GM18951 (cell line): ENCODE data around the gene KLHL29.

Source experiments
- POLR2A ChIP-seq: IDR thresholded peaks from 4 replicates; pipeline ENCODE4 v1.6.1; 2011; ENCODE audit warnings: mild to moderate bottlenecking; ENCODE audit not compliant: insufficient read length, insufficient read depth; ENCODE audit errors: extremely low read depth
- in situ Hi-C: fragments of 300-500 bp; cut with MboI; formaldehyde crosslinking; loops from one replicate; pipeline ENCODE4 v1.12.0; 2022; ENCODE audit warnings: low sequenced_read_pairs, mixed read lengths, inconsistent platforms; ENCODE audit not compliant: unreplicated experiment

Gene KLHL29

DNA sequence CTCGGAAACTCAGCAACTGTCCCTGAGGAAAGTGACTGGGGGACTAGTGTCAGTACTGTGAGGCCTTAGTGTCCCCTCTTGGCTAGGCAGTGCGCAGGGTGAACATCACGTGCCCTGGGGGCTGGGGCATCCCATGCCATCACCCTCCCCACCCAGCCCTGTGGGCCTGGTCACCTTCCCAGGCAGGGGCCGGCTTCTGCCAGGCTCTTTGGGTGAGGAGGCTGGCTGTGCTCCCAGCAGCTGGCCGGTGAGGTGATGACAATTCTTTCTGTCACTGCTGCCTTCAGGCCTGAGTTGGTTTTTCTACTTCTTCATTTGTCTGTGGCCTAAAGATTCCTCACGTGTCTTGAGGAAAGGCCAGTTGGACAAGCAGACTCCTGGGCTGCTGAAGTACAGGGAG is 180.8 kb downstream of the KLHL29 start:
- in situ Hi-C loops = no loop called here
- TF ChIP-seq POLR2A = no peak

DNA sequence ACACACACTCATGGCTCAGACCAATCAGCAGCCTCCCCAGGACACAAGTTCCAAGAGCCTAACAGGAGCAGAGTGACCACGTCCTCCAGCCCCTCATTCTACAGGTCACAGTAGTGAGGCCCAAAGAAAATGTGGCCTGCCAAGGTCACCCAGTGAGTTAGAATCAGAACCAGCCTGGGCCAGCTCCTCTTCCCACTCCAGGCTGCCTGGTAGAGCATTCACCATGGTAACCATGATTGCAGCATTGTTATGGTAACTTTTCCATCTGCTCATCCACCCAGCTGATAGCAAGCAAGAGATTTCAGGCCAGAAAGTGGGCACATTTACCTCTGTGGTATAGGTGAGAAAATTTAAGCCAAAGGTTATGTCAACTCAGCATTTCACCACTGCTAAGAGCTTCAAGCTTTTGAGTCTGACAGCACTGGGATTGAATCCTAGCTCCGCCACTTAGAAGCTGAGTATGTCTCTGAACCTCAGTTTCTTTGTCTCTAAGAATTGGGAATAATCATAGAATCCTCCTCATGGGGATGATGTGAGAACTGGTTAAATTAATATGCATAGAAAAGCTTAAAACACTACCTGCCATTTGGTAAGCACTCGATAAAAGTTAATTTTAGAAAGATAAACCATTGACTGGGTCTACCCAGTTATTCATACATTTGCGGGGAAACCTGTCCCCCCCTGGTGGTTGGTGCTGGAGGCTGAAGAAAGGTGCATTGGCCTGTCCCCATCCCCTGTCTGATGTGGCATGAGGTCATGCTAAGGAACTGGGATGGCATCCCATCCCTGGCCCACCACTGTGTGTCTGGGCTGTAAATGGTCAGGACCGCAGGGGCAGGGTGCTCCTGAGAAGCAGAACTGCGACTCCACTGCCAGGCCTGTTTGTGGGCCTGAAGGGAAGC is 181.5 kb downstream of the KLHL29 start:
- in situ Hi-C loops = no loop called here
- TF ChIP-seq POLR2A = no peak

DNA sequence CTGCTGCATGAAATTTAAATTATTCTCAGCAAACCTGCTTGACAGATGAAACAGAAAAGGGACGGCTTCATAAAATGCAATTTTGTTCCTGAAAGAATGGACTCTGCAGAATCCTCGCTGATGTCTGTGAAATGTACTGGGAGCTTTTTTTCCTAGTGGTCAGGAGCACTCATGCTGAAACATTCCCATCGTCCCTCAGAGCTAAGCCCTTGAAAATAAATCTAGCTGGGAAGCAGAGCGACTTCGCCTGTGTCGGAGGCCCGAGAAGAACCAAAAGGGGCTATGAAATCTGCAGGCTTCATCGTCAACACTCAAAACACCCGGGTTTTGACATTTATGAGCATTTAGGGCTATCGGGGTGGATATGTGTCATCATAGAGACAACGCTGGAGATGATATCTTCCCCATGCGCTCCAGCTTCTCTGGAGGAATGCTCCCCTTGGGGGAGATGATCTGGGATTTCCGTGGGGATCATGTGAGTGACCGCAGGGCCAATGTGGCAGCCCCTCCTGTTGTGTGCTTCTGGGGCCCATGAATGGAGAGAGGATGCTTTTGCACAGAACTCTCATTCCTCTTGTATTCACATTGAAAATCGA is 182.3 kb downstream of the KLHL29 start:
- in situ Hi-C loops = no loop called here
- TF ChIP-seq POLR2A = no peak

DNA sequence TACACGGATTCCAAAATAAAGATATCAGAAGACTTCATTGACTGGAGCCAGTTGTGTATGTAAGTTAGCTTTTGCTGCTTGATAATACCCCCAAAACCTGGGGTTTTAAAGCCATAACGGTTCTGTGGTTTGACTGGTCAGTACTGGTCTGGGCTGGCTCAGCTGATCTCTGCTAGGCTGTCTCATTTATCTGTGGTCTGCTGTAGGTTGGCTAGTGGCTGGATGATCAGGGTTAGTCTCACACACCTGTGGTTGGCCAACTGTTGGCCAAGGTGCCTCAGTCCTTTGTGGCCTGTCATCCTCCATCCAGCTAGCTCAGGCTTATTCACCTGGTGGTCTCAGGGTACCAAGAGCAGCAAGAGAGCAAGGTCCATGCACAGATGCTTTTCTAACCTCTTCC is 183.2 kb downstream of the KLHL29 start:
- in situ Hi-C loops = no loop called here
- no peak for TF ChIP-seq POLR2A

DNA sequence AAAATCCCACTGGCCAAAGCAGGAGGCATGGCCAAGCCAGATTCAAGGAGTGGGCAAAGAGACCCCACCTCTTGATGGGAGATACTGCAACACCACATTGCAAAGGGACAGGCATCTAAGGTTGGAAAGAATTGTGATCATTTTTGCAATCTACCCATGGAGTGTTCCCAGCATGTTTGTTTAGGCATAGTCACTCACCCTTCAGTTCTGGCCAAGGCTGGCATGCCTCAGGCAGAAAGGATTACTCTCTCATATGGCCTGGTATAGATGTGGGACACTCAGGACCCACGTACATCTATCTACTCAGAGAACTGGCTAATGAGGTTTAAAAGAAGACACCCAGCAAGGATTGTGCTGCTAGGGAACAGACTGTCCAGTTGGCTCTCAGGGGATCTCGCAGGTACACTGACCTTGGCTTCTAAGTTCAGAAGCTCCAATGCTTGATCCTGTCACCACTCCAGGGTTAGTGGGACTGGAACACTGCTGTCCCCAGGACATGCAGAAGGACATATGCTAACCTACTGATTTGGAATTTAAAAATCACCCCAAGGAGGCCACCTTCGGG is 183.7 kb downstream of the KLHL29 start:
- in situ Hi-C loops = no loop called here
- no peak for TF ChIP-seq POLR2A

DNA sequence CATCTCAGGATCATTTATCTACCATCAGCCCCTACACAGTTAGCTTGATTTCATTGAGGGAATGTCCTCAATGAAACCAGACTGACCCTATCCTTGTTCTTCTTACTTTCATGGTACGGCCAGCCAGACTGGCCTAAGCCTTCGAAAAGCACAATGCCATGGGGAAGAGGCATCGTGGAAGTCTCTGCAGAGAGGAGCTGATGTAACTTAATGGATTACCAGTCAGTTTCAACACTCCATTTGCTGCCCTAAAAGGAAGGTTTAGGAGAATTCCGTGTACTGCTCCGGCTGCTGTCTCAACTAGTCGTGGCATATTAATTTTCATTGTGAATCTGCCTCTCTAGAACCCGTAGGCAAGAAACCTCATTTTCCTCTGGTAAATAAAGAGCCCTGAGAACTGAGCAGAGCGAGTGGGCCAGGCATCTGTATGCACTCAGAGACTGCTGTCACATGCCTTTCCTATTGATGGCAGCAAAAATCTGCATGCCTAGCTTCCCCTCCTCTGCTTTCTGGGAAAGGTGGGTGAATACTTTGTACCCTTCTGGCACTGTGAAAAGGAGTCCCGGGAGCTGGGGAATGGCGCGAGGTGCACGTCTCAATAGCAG is 184.9 kb downstream of the KLHL29 start:
- in situ Hi-C loops = no loop called here
- TF ChIP-seq POLR2A = no peak

DNA sequence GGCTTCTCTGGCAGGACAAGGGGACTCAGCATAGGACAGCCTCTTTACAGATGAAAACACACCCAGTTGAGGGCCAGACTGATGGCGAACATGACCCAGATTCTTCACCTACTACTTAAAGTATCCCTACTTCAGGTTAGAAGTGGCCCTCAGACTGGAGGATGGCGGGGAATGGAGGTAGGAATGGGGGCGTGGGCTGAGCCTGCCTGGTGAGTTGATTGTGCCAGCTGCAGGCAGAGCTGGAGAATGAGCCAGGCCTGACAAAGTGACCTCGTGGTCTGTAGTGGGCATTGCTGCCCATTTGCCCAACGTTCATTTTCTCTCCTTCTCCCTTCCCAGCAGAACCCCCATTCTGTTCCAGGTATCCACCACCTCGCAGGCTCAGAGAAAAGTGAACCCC is 186.1 kb downstream of the KLHL29 start:
- TF ChIP-seq POLR2A = no peak
- in situ Hi-C loops = no loop called here

DNA sequence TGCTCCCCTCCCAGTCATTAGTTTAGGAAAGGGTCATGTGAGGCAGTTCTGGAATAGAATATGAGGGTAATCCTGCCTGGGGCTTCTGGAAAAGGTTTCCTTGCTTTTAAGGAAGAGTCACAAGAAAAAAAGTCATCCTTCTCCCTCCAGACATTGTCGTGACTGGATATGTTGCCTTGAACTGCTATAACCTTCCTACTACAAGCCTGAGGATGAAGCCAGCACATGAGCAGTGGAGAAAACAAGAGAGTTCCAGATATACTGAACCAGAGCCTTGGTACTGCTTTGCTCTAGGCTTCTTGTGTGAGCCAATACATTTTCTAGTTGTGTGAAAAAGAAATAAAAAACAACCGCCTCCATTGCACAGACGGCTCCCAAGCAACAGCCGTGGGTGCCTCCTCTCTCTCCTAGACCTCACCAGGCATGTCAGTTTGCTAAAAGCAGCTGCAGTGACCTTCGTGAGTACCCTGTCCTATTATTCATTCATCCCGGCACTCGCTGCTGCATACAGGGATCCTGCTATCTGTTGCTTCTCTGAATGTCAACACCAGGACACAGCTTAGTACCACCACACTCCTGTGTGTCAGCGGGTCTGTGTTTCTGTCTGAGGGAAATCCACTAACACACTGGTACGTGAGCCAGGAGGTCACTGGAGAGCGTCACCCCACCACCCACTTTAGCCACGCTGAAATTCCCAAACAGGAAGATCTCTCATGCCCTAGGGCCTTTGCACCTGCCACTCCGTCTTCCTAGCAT is 186.7 kb downstream of the KLHL29 start:
- in situ Hi-C loops = no loop called here
- no peak for TF ChIP-seq POLR2A

DNA sequence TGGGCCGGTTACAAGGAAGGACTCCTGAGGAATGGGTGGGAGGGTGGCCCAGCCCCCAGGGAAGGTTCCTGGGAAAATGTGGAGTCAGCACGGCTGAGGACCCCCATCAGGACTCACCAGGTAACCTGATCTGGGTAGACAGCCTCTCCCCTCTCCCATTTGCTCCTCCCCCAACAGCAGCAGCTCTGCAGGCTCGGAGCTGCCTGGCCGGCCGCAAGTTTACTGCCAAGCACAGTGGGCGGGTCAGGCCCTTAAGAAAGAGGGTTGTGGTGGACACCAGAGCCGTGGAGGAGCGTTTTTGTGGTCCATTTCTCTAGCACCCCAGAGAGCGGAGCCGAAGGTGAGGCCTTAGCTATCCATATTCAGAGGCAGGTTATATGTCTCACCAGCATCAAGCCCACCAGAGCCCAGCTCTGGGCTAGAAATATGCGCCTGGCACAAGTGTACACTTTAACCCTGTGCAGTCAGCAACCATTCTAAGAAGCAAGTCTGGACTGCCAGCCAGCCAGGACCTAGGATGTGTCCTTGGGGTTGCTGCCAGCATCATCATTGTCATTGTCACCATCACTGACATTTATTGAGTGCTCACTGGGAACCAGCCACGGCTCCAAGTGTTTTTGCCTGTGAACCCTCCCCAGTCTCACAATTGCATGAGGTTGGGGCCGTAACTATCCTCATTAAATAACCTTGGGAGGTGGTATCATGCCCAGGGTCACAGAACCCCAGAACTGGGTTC is 190.1 kb downstream of the KLHL29 start:
- in situ Hi-C loops = no loop called here
- TF ChIP-seq POLR2A = no peak

DNA sequence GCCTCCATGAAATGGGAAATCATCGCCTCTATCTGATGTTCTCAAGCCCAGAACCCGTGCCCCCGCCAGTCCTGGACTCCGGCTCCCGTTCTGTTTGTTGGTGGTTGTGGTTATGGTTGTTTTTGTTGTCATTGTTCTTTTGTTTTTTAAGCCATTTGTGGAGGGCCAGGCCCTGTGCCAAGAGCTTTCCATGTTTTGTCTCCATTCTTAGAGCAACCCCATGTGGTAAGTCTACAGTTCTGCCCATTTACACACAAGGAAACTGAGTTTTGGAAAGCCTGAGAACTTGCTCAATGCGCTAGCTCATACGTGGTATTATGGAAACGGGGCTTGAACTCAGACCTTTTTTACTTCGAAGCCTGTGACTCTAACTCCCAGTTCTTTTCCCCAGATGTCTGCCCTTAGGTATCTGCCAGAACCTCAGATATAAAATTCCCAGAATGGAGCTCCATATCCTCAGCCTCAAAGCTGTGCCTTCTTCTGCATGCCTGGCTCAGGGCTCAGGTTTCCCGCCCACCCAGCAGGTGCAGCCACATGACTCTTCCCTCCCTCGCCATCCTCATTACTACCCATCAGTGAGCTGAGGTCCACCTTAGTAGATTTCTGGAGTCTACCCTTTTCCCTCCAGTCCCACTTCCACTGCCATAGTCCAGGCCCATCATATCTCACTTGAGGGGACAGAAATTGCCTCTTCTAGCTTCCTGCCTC is 194.1 kb downstream of the KLHL29 start:
- TF ChIP-seq POLR2A = no peak
- in situ Hi-C loops = no loop called here

DNA sequence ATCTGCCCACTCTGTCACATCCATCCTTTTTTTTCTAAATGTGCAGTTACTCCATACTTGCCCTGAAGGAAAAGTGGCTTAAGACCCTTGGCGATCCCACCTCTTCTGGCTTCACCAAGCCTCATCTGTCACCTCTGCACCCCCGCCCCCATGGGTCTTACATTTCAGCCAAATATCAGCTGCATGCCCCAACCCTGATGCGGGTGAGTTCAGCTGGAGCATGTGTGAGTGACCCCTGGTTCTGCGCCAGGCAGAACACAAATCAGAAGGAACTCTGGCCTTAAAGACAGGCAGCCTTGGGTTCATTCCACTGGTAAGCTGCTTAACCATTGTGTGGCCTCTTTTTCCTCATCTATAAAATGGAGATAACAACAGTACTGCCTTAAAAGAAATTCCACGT is 194.7 kb downstream of the KLHL29 start:
- TF ChIP-seq POLR2A = no peak
- in situ Hi-C loops = no loop called here

DNA sequence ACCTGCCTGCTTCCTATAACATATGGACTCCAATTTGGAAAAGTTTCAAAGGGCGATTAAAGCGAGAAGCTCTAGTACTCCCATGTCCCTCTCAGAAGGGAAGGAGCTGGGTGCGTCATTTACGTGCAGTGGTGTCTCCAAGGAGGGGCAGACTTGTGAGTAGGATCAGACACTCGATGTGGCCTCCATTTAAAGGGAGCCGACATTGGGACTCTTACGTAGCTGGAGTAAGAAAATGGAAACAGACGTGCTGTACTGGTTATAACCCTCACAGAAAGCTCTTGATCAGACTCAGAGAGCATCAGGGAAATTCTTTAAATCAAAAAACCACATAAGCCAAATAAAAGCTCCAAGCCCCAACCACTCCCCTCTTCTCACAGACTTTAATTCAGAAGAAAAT is 198.5 kb downstream of the KLHL29 start:
- no peak for TF ChIP-seq POLR2A
- in situ Hi-C loops = no loop called here

DNA sequence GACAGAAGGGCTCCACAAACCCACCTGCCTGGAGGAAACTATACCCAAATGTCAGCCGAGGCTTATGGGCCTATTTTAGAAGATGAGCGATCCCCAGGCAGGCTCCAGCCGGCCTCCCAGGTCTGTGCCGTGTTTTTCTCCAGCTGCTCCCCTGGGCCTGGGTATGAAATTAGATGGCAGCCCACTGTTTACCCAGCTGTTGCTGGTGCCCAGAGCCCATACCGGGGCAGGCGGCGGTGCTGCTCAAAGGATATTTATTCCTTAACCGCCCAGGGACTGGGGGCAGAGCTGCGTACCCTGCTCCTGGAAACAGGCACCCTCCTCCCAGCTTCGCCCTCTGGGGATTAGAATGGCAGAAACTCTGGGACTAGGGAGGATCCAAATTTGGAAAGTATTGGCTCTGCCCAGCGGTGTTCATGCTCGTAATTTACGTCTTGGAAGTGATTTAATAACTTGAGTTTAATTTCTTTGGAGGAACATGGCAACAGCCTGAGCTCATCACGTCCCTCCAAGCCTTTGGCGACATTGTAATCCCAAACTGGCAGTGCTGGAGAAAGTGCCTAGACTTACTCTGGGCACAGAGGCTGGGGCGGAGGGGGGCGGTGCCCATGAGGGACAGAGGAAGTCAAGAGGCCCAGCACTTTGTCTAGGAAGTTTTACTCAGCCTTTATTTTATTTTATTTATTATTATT is 199.2 kb downstream of the KLHL29 start:
- no peak for TF ChIP-seq POLR2A

More for the DNA sequence above, 199.2 kb downstream of the KLHL29 start:
- in situ Hi-C loops = no loop called here
